Measurements from ENCODE around the gene XPR1. TPM values are rescaled to one million over a fixed set of nuclear protein-coding genes. Genes with fewer than 3 reads are reported as not detected.

The XPR1 gene
- total RNA-seq, 1 donor from 2014 or later: 71.8 TPM

DNA sequence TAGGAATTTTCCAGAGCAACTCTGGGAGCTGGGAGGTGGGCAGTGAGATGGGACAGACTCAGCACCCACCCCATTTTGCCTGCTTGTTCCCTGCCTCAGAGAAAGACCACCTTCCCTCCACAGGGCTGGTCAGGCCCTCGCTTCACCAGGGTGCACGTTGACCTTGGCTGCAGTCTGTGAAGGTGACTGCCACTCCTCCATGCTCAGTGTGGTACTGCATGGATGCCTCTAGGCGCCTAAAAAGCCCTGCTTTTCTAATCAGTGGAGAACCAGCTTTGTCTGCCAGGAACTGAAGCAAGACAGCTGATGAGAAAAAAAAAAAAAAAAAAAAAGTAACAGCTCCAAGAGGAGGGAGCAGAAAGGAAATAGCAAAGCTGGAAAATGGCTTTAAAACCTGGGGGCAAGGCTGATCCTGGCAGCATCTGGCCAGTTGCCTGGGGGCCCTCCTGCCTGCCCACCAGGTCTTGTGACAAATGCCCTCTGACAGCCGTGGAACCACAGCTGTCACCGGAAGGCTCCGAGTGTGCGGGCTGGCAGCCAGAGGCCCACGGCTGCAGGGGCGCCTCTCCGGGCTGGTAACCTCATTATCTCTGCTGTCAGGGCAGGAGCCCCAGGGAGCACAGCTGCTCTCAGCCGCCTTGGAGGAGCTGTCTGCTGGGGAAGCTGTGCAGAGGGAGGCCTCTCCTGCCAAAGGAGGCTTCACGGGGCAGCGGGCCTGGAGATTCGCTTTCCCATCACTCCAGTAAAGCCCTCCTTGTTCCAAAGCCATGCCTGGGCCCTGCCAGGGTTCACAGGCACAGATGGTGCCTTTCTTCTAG is 294.6 kb downstream of the XPR1 start:
- TF ChIP-seq, protein P1, sequence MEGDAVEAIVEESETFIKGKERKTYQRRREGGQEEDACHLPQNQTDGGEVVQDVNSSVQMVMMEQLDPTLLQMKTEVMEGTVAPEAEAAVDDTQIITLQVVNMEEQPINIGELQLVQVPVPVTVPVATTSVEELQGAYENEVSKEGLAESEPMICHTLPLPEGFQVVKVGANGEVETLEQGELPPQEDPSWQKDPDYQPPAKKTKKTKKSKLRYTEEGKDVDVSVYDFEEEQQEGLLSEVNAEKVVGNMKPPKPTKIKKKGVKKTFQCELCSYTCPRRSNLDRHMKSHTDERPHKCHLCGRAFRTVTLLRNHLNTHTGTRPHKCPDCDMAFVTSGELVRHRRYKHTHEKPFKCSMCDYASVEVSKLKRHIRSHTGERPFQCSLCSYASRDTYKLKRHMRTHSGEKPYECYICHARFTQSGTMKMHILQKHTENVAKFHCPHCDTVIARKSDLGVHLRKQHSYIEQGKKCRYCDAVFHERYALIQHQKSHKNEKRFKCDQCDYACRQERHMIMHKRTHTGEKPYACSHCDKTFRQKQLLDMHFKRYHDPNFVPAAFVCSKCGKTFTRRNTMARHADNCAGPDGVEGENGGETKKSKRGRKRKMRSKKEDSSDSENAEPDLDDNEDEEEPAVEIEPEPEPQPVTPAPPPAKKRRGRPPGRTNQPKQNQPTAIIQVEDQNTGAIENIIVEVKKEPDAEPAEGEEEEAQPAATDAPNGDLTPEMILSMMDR (IDR thresholded peaks at IDR 0.05; ENCODE audit: unreplicated experiment): no peak
- peaks cover 25% of the 10 kb centered on the region for H3K4me1 Mint-ChIP-seq (ENCODE audit: unreplicated experiment)
- no peak for DNase-seq (ENCODE audit: low spot score)

DNA sequence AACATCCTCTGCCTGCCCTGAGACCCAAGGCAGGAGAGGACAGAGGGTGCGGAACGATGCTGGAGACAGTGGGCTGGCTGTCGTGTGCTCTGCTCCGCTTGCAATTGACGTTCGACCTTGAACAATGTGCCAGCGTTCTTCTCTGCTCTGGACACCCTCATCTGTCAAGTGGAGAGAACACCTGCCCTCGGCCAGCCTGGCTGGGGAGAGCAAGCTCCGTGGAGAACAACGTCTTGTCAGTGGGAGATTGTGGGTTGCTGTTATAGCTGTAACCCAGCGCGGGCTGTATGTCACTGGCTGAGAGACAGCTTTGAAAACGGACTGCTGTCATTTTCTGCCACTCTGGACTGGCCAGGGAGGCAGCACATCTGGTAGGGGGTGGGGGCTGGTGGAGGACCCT is 295.5 kb downstream of the XPR1 start:
- peak overlapping the region; percentile 42 for H3K27ac Mint-ChIP-seq (ENCODE audit: unreplicated experiment)

More for the DNA sequence above, 294.6 kb downstream of the XPR1 start:
- Mint-ChIP-seq H3K27me3 (ENCODE audit: unreplicated experiment) (peaks cover 17% of the 10 kb centered on the region), H3K36me3 (ENCODE audit: low read depth, unreplicated experiment) (no peaks in the 10 kb centered on the region), H3K9me3 (ENCODE audit: unreplicated experiment) (no peaks in the 10 kb centered on the region), H3K27ac (ENCODE audit: unreplicated experiment) (no peak overlapping the region), H3K4me3 (ENCODE audit: unreplicated experiment) (no peak overlapping the region)

DNA sequence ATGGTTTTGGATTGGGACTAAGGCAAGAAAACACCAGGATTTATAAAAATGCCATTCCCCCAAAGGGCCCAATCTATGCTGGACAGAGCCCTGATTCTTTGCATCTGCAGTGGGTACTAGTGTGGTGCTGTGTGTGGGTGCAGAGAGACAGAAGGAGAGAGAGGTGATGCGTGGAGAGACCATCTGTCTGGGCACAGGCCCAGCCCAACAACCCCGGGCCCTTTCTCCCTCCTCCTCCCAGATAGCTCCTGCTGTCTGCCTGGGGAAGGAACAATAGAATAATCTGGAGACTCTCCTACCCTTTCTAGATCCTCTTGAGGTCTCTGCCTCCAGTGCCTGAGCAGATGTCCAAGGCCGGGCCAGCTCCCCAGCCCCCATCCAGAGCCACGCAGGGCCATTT is 296.0 kb downstream of the XPR1 start:
- DNase-seq (ENCODE audit: low spot score): no peak
- peaks cover 17% of the 10 kb centered on the region for H3K27me3 Mint-ChIP-seq (ENCODE audit: unreplicated experiment)
- H3K4me1 Mint-ChIP-seq (ENCODE audit: unreplicated experiment): peaks cover 26% of the 10 kb centered on the region
- no peak overlapping the region for H3K4me3 Mint-ChIP-seq (ENCODE audit: unreplicated experiment)
- H3K36me3 Mint-ChIP-seq (ENCODE audit: low read depth, unreplicated experiment): no peaks in the 10 kb centered on the region
- TF ChIP-seq, protein P1 (IDR thresholded peaks at IDR 0.05; ENCODE audit: unreplicated experiment): no peak
- no peaks in the 10 kb centered on the region for H3K9me3 Mint-ChIP-seq (ENCODE audit: unreplicated experiment)
- no peak overlapping the region for H3K27ac Mint-ChIP-seq (ENCODE audit: unreplicated experiment)

More for the DNA sequence above, 295.5 kb downstream of the XPR1 start:
- no peaks in the 10 kb centered on the region for H3K36me3 Mint-ChIP-seq (ENCODE audit: low read depth, unreplicated experiment)
- TF ChIP-seq, protein P1 (IDR thresholded peaks at IDR 0.05; ENCODE audit: unreplicated experiment): no peak
- no peaks in the 10 kb centered on the region for H3K9me3 Mint-ChIP-seq (ENCODE audit: unreplicated experiment)
- H3K27me3 Mint-ChIP-seq (ENCODE audit: unreplicated experiment): peaks cover 17% of the 10 kb centered on the region
- H3K4me1 Mint-ChIP-seq (ENCODE audit: unreplicated experiment): peaks cover 25% of the 10 kb centered on the region
- no peak overlapping the region for H3K4me3 Mint-ChIP-seq (ENCODE audit: unreplicated experiment)
- no peak for DNase-seq (ENCODE audit: low spot score)

DNA sequence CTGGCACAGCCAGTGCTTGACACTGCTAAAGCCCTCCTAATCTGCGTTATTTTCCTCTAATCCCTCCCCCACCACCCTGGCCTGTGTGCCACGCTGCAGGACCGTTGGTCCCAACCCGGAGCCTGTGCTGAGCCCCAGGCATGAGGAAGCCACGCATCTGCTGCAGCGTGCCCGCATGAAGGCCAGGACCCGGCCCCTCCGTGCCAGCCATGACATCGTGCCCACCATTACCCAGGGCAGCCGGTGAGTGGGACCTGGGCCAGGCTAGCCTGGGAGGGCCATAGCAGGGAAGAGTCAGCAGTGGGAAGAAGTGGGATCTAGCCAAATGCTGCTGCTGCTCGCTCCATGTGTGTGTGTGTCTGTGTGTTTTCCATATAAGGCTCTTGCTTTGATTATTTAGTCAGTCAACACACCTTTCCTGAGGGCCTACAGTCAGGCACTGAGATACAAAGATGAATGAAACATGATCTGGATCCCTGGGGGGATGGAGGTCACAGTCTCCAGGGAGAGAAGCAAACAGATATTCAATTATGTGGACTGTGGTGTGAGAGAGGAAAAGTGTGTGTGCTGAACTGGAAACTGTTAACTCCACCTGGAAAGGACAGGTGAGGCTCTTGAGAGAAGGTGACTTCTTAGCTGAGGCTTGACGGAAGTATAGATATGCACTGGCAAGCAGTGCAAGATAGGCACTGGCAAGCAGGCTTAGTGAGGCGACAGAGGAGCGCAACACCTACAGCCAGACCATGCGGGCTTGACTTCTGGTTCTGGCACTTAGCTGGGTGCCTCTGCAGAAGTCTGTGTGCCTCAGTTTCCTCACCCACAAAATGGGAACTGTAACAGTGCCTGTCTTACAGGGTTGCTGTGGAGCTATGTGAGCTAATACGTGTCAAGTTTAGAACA is 296.8 kb downstream of the XPR1 start:
- TF ChIP-seq, protein P1 (IDR thresholded peaks at IDR 0.05; ENCODE audit: unreplicated experiment): no peak
- Mint-ChIP-seq H3K9me3 (ENCODE audit: unreplicated experiment) (no peaks in the 10 kb centered on the region), H3K27me3 (ENCODE audit: unreplicated experiment) (peaks cover 17% of the 10 kb centered on the region), H3K4me3 (ENCODE audit: unreplicated experiment) (no peak overlapping the region), H3K4me1 (ENCODE audit: unreplicated experiment) (peaks cover 24% of the 10 kb centered on the region), H3K36me3 (ENCODE audit: low read depth, unreplicated experiment) (no peaks in the 10 kb centered on the region), H3K27ac (ENCODE audit: unreplicated experiment) (no peak overlapping the region)
- DNase-seq (ENCODE audit: low spot score): no peak

Data from endothelial cell (in vitro differentiated cells).